CD14-positive monocyte (primary cell): ENCODE measurements around the gene PDZD8. TPM values are rescaled to one million over a fixed set of nuclear protein-coding genes. Genes with fewer than 3 reads are reported as not detected.
A peak's percentile ranks its signal among the peaks of the same experiment; 100 is the strongest.

ENCODE experiments used
- DNase-seq, 3 donors: peaks; one replicate each; pipeline ENCODE4 v3.0.0-alpha.2; 2011 to 2022
- H2AFZ ChIP-seq: 2 replicates; pipeline ENCODE4 v1.6.0; 2012; ENCODE audit warnings: mild to moderate bottlenecking, low read depth, low read length, inconsistent platforms; ENCODE audit not compliant: insufficient read depth, poor library complexity, severe bottlenecking
- H3K27ac ChIP-seq, 2 donors: 1 replicate in 1 of 2; 2 replicates in 1 of 2; pipeline ENCODE4 v1.5.1; 2012 to 2013; ENCODE audit warnings: low read length in 2 of 2, control low read depth in 1 of 2, inconsistent platforms in 1 of 2, low read depth in 1 of 2, mild to moderate bottlenecking in 1 of 2
- H3K27me3 ChIP-seq, 2 donors: one replicate each; pipeline versions ENCODE4 v1.6.0 to v1.6.1; 2011 to 2013; ENCODE audit warnings: low read length in 2 of 2; ENCODE audit not compliant: control insufficient read depth in 2 of 2, insufficient read depth in 2 of 2
- H3K36me3 ChIP-seq, 2 donors: replicated peaks in 1 of 2; 1 replicate in 1 of 2; 2 replicates in 1 of 2; pipeline versions ENCODE4 v1.5.1 to v1.6.1; 2012 to 2013; ENCODE audit warnings: low read length in 2 of 2, control low read depth in 1 of 2, inconsistent platforms in 1 of 2, mild to moderate bottlenecking in 1 of 2; ENCODE audit not compliant: insufficient read depth in 2 of 2, control insufficient read depth in 1 of 2
- H3K4me1 ChIP-seq, 2 donors: 1 replicate in 1 of 2; 2 replicates in 1 of 2; pipeline versions ENCODE4 v1.5.1 to v1.6.1; 2012 to 2013; ENCODE audit warnings: low read length in 2 of 2, control low read depth in 1 of 2, inconsistent platforms in 1 of 2, mild to moderate bottlenecking in 1 of 2, moderate library complexity in 1 of 2; ENCODE audit not compliant: insufficient read depth in 2 of 2, control insufficient read depth in 1 of 2
- H3K4me2 ChIP-seq: replicated peaks from 2 replicates; pipeline ENCODE3; 2012; ENCODE audit warnings: low read length, moderate library complexity, mild to moderate bottlenecking; ENCODE audit not compliant: poor library complexity, severe bottlenecking; ENCODE audit errors: extremely low read depth
- H3K4me3 ChIP-seq, 3 experiments: fragments of 200-600 bp in 1 of 3; sonication (generic) in 1 of 3; replicated peaks in 1 of 3; 1 replicate in 2 of 3; 2 replicates in 1 of 3; pipeline ENCODE4 v1.5.1; 2011 to 2013; ENCODE audit warnings: low read length in 3 of 3, mild to moderate bottlenecking in 3 of 3, control low read depth in 2 of 3, low read depth in 2 of 3, inconsistent platforms in 1 of 3, moderate library complexity in 1 of 3
- H3K79me2 ChIP-seq: 2 replicates; pipeline ENCODE4 v1.6.0; 2012; ENCODE audit warnings: mild to moderate bottlenecking, control low read depth, inconsistent platforms, low read length, moderate library complexity; ENCODE audit not compliant: insufficient read depth
- H3K9ac ChIP-seq: 2 replicates; pipeline ENCODE4 v1.6.0; 2017; ENCODE audit warnings: low read length, mild to moderate bottlenecking; ENCODE audit not compliant: insufficient read depth, poor library complexity, severe bottlenecking
- H3K9me3 ChIP-seq, 2 donors: replicated peaks in 1 of 2; 1 replicate in 1 of 2; 2 replicates in 1 of 2; pipeline versions ENCODE4 v1.5.1 to v1.6.1; 2012 to 2013; ENCODE audit warnings: low read length in 2 of 2, control low read depth in 1 of 2; ENCODE audit not compliant: control insufficient read depth in 1 of 2, insufficient read depth in 1 of 2
- H4K20me1 ChIP-seq: 2 replicates; pipeline ENCODE4 v1.6.0; 2012; ENCODE audit warnings: mild to moderate bottlenecking, low read length, control low read depth, moderate library complexity; ENCODE audit not compliant: insufficient read depth
- H3K27ac Mint-ChIP-seq, 7 donors: one replicate each; pipeline ENCODE4 v1.8.0; 2020; ENCODE audit warnings: mild to moderate bottlenecking in 7 of 7, mixed read lengths in 7 of 7, moderate library complexity in 6 of 7, inconsistent platforms in 2 of 7
- H3K27me3 Mint-ChIP-seq, 3 donors: one replicate each; pipeline ENCODE4 v1.8.0; 2021 to 2022; ENCODE audit warnings: low read depth in 3 of 3, mild to moderate bottlenecking in 3 of 3, mixed read lengths in 3 of 3, moderate library complexity in 3 of 3, inconsistent platforms in 1 of 3
- H3K36me3 Mint-ChIP-seq, 2 donors: one replicate each; pipeline ENCODE4 v1.8.0; 2020; ENCODE audit warnings: mixed read lengths in 2 of 2, inconsistent platforms in 1 of 2, mild to moderate bottlenecking in 1 of 2
- H3K4me1 Mint-ChIP-seq: one replicate; pipeline ENCODE4 v1.8.0; 2020; ENCODE audit warnings: mild to moderate bottlenecking, mixed read lengths
- H3K4me3 Mint-ChIP-seq, 2 donors: one replicate each; pipeline ENCODE4 v1.8.0; 2020; ENCODE audit warnings: mild to moderate bottlenecking in 2 of 2, mixed read lengths in 2 of 2, moderate library complexity in 1 of 2
- H3K9me3 Mint-ChIP-seq, 7 donors: one replicate each; pipeline ENCODE4 v1.8.0; 2020 to 2022; ENCODE audit warnings: mixed read lengths in 7 of 7, mild to moderate bottlenecking in 6 of 7, moderate library complexity in 6 of 7, inconsistent platforms in 2 of 7
- CTCF ChIP-seq: fragments of 200-600 bp; IDR thresholded peaks from one replicate; pipeline ENCODE4 v1.8.0; 2022; ENCODE audit warnings: antibody characterized with exemption, mild to moderate bottlenecking
- WGBS: methylation state at CpG from one replicate; pipeline ENCODE4 v1.1.5; 2013; ENCODE audit warnings: missing lambda C conversion rate; ENCODE audit not compliant: insufficient coverage; 5-methylcytosine and 5-hydroxymethylcytosine counted together
- intact Hi-C, 2 donors: fragments of 100-400 bp; cut with micrococcal nuclease; formaldehyde crosslinking; loops; one replicate each; pipeline versions ENCODE4 v1.15.0 to v1.15.1; 2023
- polyA plus RNA-seq, 3 donors: library from polyadenylated mRNA; depleted of rRNA in 1 of 3; unstranded in 2 of 3; stranded (reverse) in 1 of 3; fragments of 300-500 nt in 2 of 3; fragments of >200 nt in 1 of 3; fragmentation: Illumina TruSeq in 2 of 3; gene quantifications; 1 replicate in 2 of 3; 2 replicates in 1 of 3; pipeline ENCODE4 v1.2.3, GENCODE V29; 2012 to 2021

The PDZD8 gene
- polyA plus RNA-seq, 3 donors: 4.6 to 104 (median 9.0) TPM

GRCh38 chr10:117351996-117352395 is 23.2 kb downstream of the PDZD8 start:
- WGBS: no CpG with 5 or more reads among the region's 2 CpGs
- Histone ChIP-seq H3K4me2 (no peak overlapping the region), H3K27ac (peak overlapping the region; percentile 28 to 46), H3K9ac (no peak overlapping the region), H3K27me3 (no peaks in the 10 kb centered on the region), H3K9me3 (no peaks in the 10 kb centered on the region), H2AFZ (no peak overlapping the region), H3K4me1 (peaks cover 45 to 69% of the 10 kb centered on the region in 2 donors), H3K4me3 (no peak overlapping the region), H3K79me2 (peaks cover 90% of the 10 kb centered on the region), H3K36me3 (no peaks in the 10 kb centered on the region), H4K20me1 (peaks cover 17% of the 10 kb centered on the region)
- Mint-ChIP-seq H3K4me1 (peaks cover 67% of the 10 kb centered on the region), H3K27ac (peak overlapping the region in 1 of 7 donors; percentile 92), H3K4me3 (no peak overlapping the region), H3K36me3 (peaks cover 3 to 4% of the 10 kb centered on the region in 2 donors), H3K9me3 (no peaks in the 10 kb centered on the region), H3K27me3 (no peaks in the 10 kb centered on the region)
- no peak for DNase-seq
- intact Hi-C loops: no loop called here
- no peak for TF ChIP-seq CTCF

- Histone ChIP-seq H3K4me1 (peaks cover 45 to 69% of the 10 kb centered on the region in 2 donors), H3K79me2 (peaks cover 90% of the 10 kb centered on the region), H4K20me1 (peaks cover 17% of the 10 kb centered on the region), H3K4me2 (peak overlapping the region; percentile 64), H3K27me3 (no peaks in the 10 kb centered on the region), H3K4me3 (peak overlapping the region in 1 of 3 experiments; percentile 61), H3K9ac (no peak overlapping the region), H2AFZ (no peak overlapping the region), H3K36me3 (no peaks in the 10 kb centered on the region), H3K27ac (peak overlapping the region; percentile 28 to 81), H3K9me3 (no peaks in the 10 kb centered on the region)
- Mint-ChIP-seq H3K27me3 (no peaks in the 10 kb centered on the region), H3K9me3 (no peaks in the 10 kb centered on the region), H3K36me3 (peaks cover 3 to 4% of the 10 kb centered on the region in 2 donors), H3K4me1 (peaks cover 67% of the 10 kb centered on the region), H3K27ac (peak overlapping the region; percentile 75 to 94 (median 89)), H3K4me3 (peak overlapping the region in 1 of 2 donors; percentile 85)
- no peak for TF ChIP-seq CTCF
- intact Hi-C loops: no loop called here
- DNase-seq: no peak
- no CpG with 5 or more reads among the region's 1 CpG for WGBS
Observed at GRCh38 chr10:117351558-117351957, 23.7 kb downstream of the PDZD8 start.
